Measurements from ENCODE around the gene CAMK4.

DNA sequence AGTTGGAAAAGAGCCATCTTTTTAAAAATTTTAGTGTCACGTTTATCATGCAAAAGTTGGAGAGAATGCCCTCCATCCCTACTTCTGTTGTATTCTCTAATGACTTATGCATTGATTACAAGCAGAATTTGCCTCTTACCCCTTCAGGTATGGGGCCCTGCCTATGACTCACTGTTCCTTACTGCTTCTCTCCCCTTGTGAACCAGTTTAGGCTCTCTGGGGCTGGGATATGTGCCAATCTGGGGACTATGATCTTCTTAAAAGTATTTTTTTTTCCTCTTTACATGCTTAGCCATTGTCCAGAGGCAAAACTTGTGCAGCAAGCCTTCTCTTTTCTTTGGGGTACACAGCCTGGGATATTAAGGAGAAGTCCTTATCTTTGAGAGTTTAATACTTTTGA lies 37.4 kb downstream of the CAMK4 start:
- TF ChIP-seq POLR2A (IDR thresholded peaks at IDR 0.05): no peak
- TF ChIP-seq, protein P1, sequence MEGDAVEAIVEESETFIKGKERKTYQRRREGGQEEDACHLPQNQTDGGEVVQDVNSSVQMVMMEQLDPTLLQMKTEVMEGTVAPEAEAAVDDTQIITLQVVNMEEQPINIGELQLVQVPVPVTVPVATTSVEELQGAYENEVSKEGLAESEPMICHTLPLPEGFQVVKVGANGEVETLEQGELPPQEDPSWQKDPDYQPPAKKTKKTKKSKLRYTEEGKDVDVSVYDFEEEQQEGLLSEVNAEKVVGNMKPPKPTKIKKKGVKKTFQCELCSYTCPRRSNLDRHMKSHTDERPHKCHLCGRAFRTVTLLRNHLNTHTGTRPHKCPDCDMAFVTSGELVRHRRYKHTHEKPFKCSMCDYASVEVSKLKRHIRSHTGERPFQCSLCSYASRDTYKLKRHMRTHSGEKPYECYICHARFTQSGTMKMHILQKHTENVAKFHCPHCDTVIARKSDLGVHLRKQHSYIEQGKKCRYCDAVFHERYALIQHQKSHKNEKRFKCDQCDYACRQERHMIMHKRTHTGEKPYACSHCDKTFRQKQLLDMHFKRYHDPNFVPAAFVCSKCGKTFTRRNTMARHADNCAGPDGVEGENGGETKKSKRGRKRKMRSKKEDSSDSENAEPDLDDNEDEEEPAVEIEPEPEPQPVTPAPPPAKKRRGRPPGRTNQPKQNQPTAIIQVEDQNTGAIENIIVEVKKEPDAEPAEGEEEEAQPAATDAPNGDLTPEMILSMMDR (IDR thresholded peaks at IDR 0.05): no peak
